A549 treated with Mapracorat at 1 μM for 4 hours (cell line): ENCODE results near the gene GAB4. TPM values are rescaled to one million over a fixed set of nuclear protein-coding genes. Genes with fewer than 3 reads are reported as not detected.

ENCODE experiments used
- total RNA-seq: library from RNA; stranded (reverse); fragments of 200-300 nt; extraction: Qiagen RNA extraction; gene quantifications from 5 replicates; pipeline ENCODE4 v1.2.3, GENCODE V29; 2022

GAB4 gene, protein sequence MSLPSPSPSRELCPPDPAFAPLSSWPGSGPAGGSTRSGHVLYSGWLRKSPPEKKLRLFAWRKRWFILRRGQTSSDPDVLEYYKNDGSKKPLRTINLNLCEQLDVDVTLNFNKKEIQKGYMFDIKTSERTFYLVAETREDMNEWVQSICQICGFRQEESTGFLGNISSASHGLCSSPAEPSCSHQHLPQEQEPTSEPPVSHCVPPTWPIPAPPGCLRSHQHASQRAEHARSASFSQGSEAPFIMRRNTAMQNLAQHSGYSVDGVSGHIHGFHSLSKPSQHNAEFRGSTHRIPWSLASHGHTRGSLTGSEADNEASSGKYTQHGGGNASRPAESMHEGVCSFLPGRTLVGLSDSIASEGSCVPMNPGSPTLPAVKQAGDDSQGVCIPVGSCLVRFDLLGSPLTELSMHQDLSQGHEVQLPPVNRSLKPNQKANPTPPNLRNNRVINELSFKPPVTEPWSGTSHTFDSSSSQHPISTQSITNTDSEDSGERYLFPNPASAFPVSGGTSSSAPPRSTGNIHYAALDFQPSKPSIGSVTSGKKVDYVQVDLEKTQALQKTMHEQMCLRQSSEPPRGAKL
- not detected in 5 replicates for total RNA-seq

DNA sequence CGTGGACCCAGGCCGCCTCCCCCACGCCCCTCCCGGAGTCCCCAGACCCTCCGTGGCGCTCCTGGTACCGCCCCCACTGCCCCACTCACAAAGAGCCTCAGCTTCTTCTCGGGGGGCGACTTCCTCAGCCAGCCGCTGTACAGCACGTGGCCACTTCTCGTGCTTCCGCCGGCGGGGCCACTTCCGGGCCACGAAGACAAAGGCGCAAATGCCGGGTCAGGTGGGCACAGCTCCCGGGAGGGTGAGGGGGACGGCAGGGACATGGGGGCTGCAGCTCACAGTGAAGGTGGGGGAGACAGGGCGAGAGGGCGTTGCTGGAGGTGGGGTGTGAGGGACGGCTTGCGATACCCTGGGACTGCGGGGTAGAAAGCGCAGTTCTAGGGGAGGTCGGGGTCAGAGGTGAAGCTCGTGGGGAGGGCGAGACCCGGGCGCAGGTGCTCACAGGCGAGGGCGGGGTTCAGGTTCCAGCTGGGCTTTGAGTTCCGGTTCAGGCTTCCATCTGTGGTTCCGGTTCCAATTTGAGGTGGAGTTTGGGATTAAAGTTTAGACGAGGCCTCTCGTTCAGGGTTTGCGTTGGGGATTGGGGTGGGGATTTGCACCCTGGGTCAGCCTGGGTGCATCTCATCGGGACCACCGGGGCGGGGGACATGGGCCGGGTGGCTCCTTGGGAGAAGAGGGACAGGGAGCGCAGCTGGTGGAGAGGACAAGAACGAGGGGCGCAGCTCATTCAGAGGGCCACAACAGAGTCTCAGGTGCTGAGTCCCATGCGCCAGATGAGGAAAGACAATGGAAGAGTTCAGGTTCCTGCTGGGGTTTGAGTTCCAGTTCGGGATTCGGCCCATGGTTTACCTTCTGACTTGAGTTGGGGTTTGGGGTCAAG, at the start of gene GAB4:
Gene GAB4 (minus strand): TSS at position 371 of the 880 bp plus-strand sequence. CDS start 108 bp downstream, at position 263.

Other genes starting within 250 kb of the GAB4 start
- gene XKR3, start 182.8 kb downstream of the GAB4 start, total RNA-seq = not detected in 5 replicates
- 4.5 to 8.9 TPM (median 7.5 TPM) in 5 replicates for gene IL17RA, start 76.8 kb upstream of the GAB4 start, total RNA-seq
- 0.09 to 0.25 TPM (median 0.14 TPM) in 5 replicates for gene TMEM121B, start 113.1 kb upstream of the GAB4 start, total RNA-seq
- 34.1 to 46.1 TPM (median 44.1 TPM) in 5 replicates for gene HDHD5, start 151.1 kb upstream of the GAB4 start, total RNA-seq
- gene ADA2, start 211.2 kb upstream of the GAB4 start, total RNA-seq = not detected in 5 replicates